Peyer's patch (tissue), 4 donors: Measurements from ENCODE around the gene IFNA10. TPM values are rescaled to one million over a fixed set of nuclear protein-coding genes. Genes with fewer than 3 reads are reported as not detected.
"Not testable (repeated sequence)": the region's sequence is repeated elsewhere in the genome, so short reads cannot be mapped to it uniquely, and the experiment has no call there.

Source experiments
- DNase-seq, 3 donors: peaks; one replicate each; pipeline ENCODE4 v3.0.0-alpha.2; 2017 to 2019
- H3K27ac ChIP-seq, 4 donors: fragments of 200-600 bp; sonication (generic); one replicate each; pipeline ENCODE4 v1.5.1; 2016 to 2019
- H3K27me3 ChIP-seq, 2 donors: fragments of 200-600 bp; sonication (generic); one replicate each; pipeline ENCODE4 v1.5.1; 2019
- H3K36me3 ChIP-seq, 3 donors: fragments of 200-600 bp; sonication (generic); one replicate each; pipeline ENCODE4 v1.5.1; 2016 to 2019
- H3K4me1 ChIP-seq, 4 donors: fragments of 200-600 bp; sonication (generic); one replicate each; pipeline ENCODE4 v1.5.1; 2016 to 2019
- H3K4me3 ChIP-seq, 4 donors: fragments of 200-600 bp; sonication (generic); 1 replicate in 3 of 4; 2 replicates in 1 of 4; pipeline ENCODE4 v1.5.1; 2016 to 2019; ENCODE audit warnings: mild to moderate bottlenecking in 1 of 4
- H3K9me3 ChIP-seq, 4 donors: fragments of 200-600 bp; sonication (generic); one replicate each; pipeline ENCODE4 v1.5.1; 2016 to 2019; ENCODE audit warnings: mild to moderate bottlenecking in 1 of 4
- CTCF ChIP-seq, 6 experiments: fragments of 450-650 bp in 4 of 6; fragments of 200-600 bp in 2 of 6; sonication (generic) in 1 of 6; IDR thresholded peaks; one replicate each; pipeline ENCODE4 v1.5.1; 2017 to 2019; ENCODE audit warnings: antibody characterized with exemption in 6 of 6, mild to moderate bottlenecking in 3 of 6, moderate library complexity in 1 of 6
- POLR2A ChIP-seq, 2 donors: fragments of 450-650 bp; IDR thresholded peaks; one replicate each; pipeline ENCODE4 v1.5.1; 2017; ENCODE audit warnings: antibody characterized with exemption in 2 of 2, mild to moderate bottlenecking in 2 of 2, moderate library complexity in 2 of 2
- total RNA-seq, 4 donors: library from RNA; depleted of rRNA; stranded (reverse); fragments of >200 nt; gene quantifications; one replicate each; pipeline ENCODE4 v1.1.0, GENCODE V29; 2016

The IFNA10 gene
- total RNA-seq = not detected

- H3K4me3 ChIP-seq, H3K9me3 ChIP-seq, H3K27ac ChIP-seq, H3K27me3 ChIP-seq, H3K36me3 ChIP-seq, DNase-seq, H3K4me1 ChIP-seq: not testable (repeated sequence)
These were observed at the start of gene IFNA10 for GRCh38 chr9:21207043-21207442. Gene IFNA10, minus strand, starts transcription at chr9:21207143. Its CDS starts 46 bp downstream, at chr9:21207097.

GRCh38 chr9:21255538-21256212, 48.7 kb upstream of the IFNA10 start:
- Histone ChIP-seq H3K27ac (no peak overlapping the region), H3K4me3 (no peak overlapping the region), H3K27me3 (no peaks in the 10 kb centered on the region), H3K9me3 (no peaks in the 10 kb centered on the region), H3K4me1 (peaks cover 0 to 4% (median 0%) of the 10 kb centered on the region in 4 donors), H3K36me3 (no peaks in the 10 kb centered on the region)
- no peak for DNase-seq
- no peak for TF ChIP-seq CTCF (IDR thresholded peaks at IDR 0.05)
- TF ChIP-seq POLR2A (IDR thresholded peaks at IDR 0.05) = no peak

GRCh38 chr9:21252721-21253547, 46.0 kb upstream of the IFNA10 start:
- Histone ChIP-seq H3K4me1 (peaks cover 0 to 4% (median 0%) of the 10 kb centered on the region in 4 donors), H3K27ac (no peak overlapping the region), H3K27me3 (no peaks in the 10 kb centered on the region), H3K9me3 (no peaks in the 10 kb centered on the region), H3K36me3 (no peaks in the 10 kb centered on the region), H3K4me3 (no peak overlapping the region)
- DNase-seq = no peak
- TF ChIP-seq POLR2A (IDR thresholded peaks at IDR 0.05) (no peak), CTCF (IDR thresholded peaks at IDR 0.05) (peak in 4 of 6 experiments; percentile 28 to 43 (median 40))

GRCh38 chr9:21251638-21252037, 44.7 kb upstream of the IFNA10 start:
- no peak overlapping the region for H3K4me3 ChIP-seq

GRCh38 chr9:21251190-21251589, 44.2 kb upstream of the IFNA10 start:
- H3K27ac ChIP-seq = no peak overlapping the region
- no peak for DNase-seq
- H3K4me1 ChIP-seq = peaks cover 0 to 4% (median 0%) of the 10 kb centered on the region in 4 donors
- H3K4me3 ChIP-seq = no peak overlapping the region
- H3K9me3 ChIP-seq = no peaks in the 10 kb centered on the region
- no peaks in the 10 kb centered on the region for H3K36me3 ChIP-seq
- TF ChIP-seq CTCF (IDR thresholded peaks at IDR 0.05) (no peak), POLR2A (IDR thresholded peaks at IDR 0.05) (no peak)
- H3K27me3 ChIP-seq = no peaks in the 10 kb centered on the region

More at GRCh38 chr9:21251638-21252037, 44.7 kb upstream of the IFNA10 start:
- Histone ChIP-seq H3K27ac (no peak overlapping the region), H3K4me1 (peaks cover 0 to 4% (median 0%) of the 10 kb centered on the region in 4 donors), H3K27me3 (no peaks in the 10 kb centered on the region), H3K9me3 (no peaks in the 10 kb centered on the region), H3K36me3 (no peaks in the 10 kb centered on the region)
- DNase-seq = no peak
- no peak for TF ChIP-seq CTCF (IDR thresholded peaks at IDR 0.05)

GRCh38 chr9:21244836-21245235, 37.9 kb upstream of the IFNA10 start:
- DNase-seq = no peak
- H3K36me3 ChIP-seq = no peaks in the 10 kb centered on the region
- H3K9me3 ChIP-seq = no peaks in the 10 kb centered on the region
- no peaks in the 10 kb centered on the region for H3K27me3 ChIP-seq
- TF ChIP-seq POLR2A (IDR thresholded peaks at IDR 0.05) (no peak), CTCF (IDR thresholded peaks at IDR 0.05) (no peak)
- no peak overlapping the region for H3K4me3 ChIP-seq
- no peaks in the 10 kb centered on the region for H3K4me1 ChIP-seq
- H3K27ac ChIP-seq = no peak overlapping the region
